Subcutaneous abdominal adipose tissue (tissue), 5 donors: ENCODE results near the gene CACNA1H.

Experiments used
- H3K27ac ChIP-seq: one replicate; pipeline ENCODE4 v1.7.0; 2013; ENCODE audit warnings: low read depth, mild to moderate bottlenecking, inconsistent platforms, low read length, moderate library complexity
- H3K27me3 ChIP-seq, 5 donors: one replicate each; pipeline ENCODE4 v1.7.0; 2013; ENCODE audit warnings: low read length in 5 of 5, inconsistent platforms in 1 of 5; ENCODE audit not compliant: control insufficient read depth in 5 of 5, insufficient read depth in 4 of 5
- H3K36me3 ChIP-seq, 5 donors: one replicate each; pipeline ENCODE4 v1.7.0; 2013; ENCODE audit warnings: low read length in 5 of 5; ENCODE audit not compliant: control insufficient read depth in 5 of 5, insufficient read depth in 5 of 5
- H3K4me1 ChIP-seq, 5 donors: one replicate each; pipeline ENCODE4 v1.7.0; 2013; ENCODE audit warnings: low read length in 5 of 5, mild to moderate bottlenecking in 3 of 5, moderate library complexity in 1 of 5; ENCODE audit not compliant: control insufficient read depth in 5 of 5, insufficient read depth in 5 of 5
- H3K4me3 ChIP-seq, 5 donors: one replicate each; pipeline ENCODE4 v1.7.0; 2013; ENCODE audit warnings: low read length in 5 of 5, low read depth in 1 of 5
- H3K9ac ChIP-seq, 5 donors: one replicate each; pipeline ENCODE4 v1.7.0; 2013; ENCODE audit warnings: low read length in 5 of 5, mild to moderate bottlenecking in 4 of 5, moderate library complexity in 3 of 5
- H3K9me3 ChIP-seq, 5 donors: one replicate each; pipeline ENCODE4 v1.7.0; 2013; ENCODE audit warnings: low read length in 5 of 5; ENCODE audit not compliant: control insufficient read depth in 5 of 5
- donor health status: healthy.
- donor health status: healthy.
- donor health status: healthy.
- donor health status: healthy.
- donor health status: healthy.

CACNA1H gene

DNA sequence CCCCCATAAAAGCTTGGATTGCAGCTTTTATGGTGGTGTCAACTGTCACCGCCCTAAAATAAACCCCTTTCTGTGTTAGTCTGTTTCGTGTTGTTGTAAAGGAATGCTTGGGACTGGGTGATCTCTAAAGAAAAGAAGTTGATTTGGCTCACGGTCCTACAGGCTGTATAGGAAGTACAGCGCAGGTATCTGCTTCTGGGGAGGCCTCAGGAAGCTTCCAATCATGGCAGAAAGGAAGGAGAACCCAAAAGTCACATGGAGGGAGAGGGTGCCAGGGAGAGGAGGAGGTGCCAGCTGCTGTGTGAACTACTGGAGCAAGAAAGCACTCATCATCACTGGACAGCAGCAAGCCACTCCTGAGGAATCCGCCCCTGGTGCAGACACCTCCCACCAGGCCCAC is 5.9 kb upstream of the CACNA1H start:
- no peak overlapping the region for H3K9ac ChIP-seq
- H3K9me3 ChIP-seq, result peaks cover 0 to 11% (median 4%) of the 10 kb centered on the region in 5 donors
- H3K27me3 ChIP-seq, result peaks cover 11 to 39% (median 24%) of the 10 kb centered on the region in 5 donors
- no peaks in the 10 kb centered on the region for H3K36me3 ChIP-seq
- H3K4me3 ChIP-seq, result no peak overlapping the region
- H3K4me1 ChIP-seq, result no peaks in the 10 kb centered on the region
- no peak overlapping the region for H3K27ac ChIP-seq

DNA sequence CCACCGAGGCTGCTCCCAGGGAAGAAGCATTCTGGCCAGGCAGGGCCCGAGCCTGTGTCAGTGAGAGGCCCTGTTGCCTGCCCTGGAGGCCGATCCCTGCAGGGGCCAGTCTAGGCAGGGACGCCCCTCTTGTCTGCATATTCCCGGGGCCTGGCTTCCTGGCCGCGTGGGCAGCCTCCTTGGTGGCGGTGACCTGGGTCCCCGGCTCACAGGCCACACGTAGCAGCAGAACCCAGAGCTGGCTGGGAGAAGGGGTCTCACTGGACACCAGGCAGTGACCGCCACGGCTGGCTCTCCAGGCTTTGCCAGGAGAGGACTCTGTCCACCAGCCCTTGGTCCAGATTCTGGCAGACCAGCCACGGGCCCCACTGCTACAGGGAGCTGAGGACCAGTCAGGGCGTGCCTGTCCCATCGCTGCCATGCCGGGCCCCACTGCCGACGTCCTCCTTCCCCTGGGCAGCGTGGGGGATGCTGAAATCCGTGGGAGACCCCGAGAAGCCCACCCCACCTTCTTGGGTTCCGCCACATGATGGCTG is 3.7 kb upstream of the CACNA1H start:
- H3K36me3 ChIP-seq, result no peaks in the 10 kb centered on the region
- H3K4me3 ChIP-seq, result no peak overlapping the region
- peaks cover 0 to 5% (median 1%) of the 10 kb centered on the region in 5 donors for H3K4me1 ChIP-seq
- H3K9ac ChIP-seq, result no peak overlapping the region
- H3K27ac ChIP-seq, result no peak overlapping the region
- H3K27me3 ChIP-seq, result peaks cover 5 to 35% (median 20%) of the 10 kb centered on the region in 5 donors
- H3K9me3 ChIP-seq, result peaks cover 0 to 11% (median 4%) of the 10 kb centered on the region in 5 donors

DNA sequence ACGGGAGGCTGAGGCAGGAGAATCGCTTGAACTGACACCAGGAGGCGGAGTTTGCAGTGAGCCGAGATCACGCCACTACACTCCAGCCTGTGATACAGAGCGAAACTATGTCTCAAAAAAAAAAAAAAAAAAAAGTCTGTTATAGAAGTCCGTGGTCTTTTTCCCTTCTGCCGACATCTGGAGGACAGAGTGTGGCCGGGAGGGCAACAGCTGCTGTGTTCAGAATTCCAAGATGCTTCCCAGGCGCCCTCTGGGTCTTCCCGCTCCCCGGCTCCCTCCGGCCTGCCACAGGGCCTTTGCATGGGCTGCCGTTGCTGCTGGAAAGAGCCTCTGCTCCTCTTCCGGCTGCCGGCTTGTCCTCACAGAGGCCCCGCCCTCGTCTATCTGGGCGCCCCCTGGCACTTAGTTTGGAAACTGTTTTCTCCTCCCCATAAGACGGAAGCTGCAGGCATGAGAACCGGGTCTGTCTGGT is 2.4 kb upstream of the CACNA1H start:
- Histone ChIP-seq H3K9me3 (peaks cover 0 to 11% (median 4%) of the 10 kb centered on the region in 5 donors), H3K27ac (no peak overlapping the region), H3K27me3 (peaks cover 14 to 42% (median 33%) of the 10 kb centered on the region in 5 donors), H3K4me3 (no peak overlapping the region), H3K4me1 (peaks cover 0 to 10% (median 7%) of the 10 kb centered on the region in 5 donors), H3K9ac (no peak overlapping the region), H3K36me3 (no peaks in the 10 kb centered on the region)

DNA sequence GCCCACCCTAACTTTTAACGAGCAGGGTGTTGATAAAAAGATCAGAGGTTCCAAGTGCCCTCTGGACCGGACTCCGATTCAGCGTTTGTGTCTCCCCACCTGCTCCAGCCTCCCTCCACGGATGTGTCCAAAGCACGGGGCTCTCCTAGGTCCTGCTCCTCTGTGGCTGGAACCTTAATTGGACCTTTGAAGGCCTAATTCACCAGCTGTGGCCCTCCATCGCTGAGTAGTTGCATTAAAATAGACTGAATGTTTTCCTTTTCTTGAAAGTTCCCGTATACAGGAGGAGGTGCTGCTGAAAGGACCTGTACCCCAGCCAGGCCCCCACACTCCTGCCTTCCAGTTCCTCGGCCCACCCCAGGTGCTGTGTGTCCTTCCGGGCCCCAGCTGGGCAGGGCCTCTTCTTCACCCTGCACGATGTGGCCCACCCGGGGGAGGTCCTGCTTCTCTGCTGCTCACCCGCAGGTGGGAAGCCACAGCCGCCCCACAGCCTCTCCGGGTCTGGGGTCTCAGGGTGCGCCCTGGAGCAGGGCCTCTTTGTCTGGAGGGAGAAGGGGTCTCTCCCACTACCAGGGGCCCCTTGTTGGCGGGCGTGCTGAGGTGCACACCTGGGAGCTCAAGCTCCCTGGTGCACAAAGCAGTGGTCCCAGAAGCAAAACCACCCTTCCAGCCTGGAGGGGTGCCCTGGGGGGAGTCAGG is 1.3 kb upstream of the CACNA1H start:
- Histone ChIP-seq H3K9me3 (peaks cover 0 to 11% (median 4%) of the 10 kb centered on the region in 5 donors), H3K4me1 (peaks cover 0 to 10% (median 7%) of the 10 kb centered on the region in 5 donors), H3K36me3 (no peaks in the 10 kb centered on the region), H3K27ac (no peak overlapping the region), H3K4me3 (no peak overlapping the region), H3K27me3 (peaks cover 21 to 52% (median 40%) of the 10 kb centered on the region in 5 donors), H3K9ac (no peak overlapping the region)

DNA sequence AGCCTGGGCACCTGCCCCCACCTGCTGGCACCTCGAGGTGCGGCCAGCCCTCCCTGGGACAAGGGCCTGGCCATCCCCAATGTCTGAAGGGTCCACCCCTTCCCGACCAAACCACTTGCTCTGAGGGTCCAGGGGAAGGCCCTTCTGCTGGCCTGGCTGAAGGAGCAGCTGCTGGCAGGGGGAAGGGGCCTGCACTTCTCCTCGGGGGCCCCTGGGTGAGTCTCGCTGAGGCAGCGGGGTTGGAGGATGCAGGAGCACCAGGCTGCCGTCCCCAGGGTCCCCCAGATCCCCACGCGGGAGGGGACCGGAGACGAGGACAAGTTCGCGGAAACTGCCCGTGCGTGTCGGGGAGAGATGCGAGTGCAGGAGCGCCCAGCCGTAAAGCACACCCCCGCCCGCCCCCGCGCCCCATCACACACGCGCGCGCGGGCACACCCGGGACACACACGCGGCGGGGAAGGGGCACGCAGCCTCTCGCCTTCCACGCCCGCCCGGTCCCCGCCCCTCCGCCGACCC is 725 bp upstream of the CACNA1H start:
- H3K4me3 ChIP-seq, result no peak overlapping the region
- no peak overlapping the region for H3K9ac ChIP-seq
- no peaks in the 10 kb centered on the region for H3K36me3 ChIP-seq
- no peak overlapping the region for H3K27ac ChIP-seq
- peaks cover 25 to 54% (median 40%) of the 10 kb centered on the region in 5 donors for H3K27me3 ChIP-seq
- peaks cover 0 to 5% (median 1%) of the 10 kb centered on the region in 5 donors for H3K9me3 ChIP-seq
- H3K4me1 ChIP-seq, result peaks cover 0 to 10% (median 7%) of the 10 kb centered on the region in 5 donors

DNA sequence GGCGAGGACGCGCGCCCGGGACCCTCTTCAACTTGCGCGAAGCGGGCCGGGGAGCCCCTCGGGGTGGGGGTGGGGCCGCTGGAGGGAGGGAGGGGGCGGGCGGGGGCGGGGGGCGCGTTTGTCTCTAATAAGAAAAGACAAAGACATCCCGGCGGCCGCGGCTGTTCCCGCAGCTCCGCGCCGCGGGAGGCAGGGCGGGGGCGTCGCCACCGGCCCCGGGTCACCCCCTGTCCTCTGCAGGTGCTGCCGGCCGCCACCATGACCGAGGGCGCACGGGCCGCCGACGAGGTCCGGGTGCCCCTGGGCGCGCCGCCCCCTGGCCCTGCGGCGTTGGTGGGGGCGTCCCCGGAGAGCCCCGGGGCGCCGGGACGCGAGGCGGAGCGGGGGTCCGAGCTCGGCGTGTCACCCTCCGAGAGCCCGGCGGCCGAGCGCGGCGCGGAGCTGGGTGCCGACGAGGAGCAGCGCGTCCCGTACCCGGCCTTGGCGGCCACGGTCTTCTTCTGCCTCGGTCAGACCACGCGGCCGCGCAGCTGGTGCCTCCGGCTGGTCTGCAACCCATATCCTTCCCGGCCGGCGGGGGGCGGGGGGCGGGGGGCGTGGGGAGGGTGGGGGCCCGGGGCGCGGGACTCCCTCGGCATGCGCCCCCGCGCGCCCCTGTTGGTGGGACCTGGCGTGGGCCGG is 714 bp downstream of the CACNA1H start:
- H3K4me3 ChIP-seq, result no peak overlapping the region
- H3K36me3 ChIP-seq, result no peaks in the 10 kb centered on the region
- H3K27me3 ChIP-seq, result peaks cover 30 to 64% (median 50%) of the 10 kb centered on the region in 5 donors
- no peaks in the 10 kb centered on the region for H3K9me3 ChIP-seq
- no peak overlapping the region for H3K9ac ChIP-seq
- H3K27ac ChIP-seq, result no peak overlapping the region
- H3K4me1 ChIP-seq, result peaks cover 0 to 10% (median 7%) of the 10 kb centered on the region in 5 donors

DNA sequence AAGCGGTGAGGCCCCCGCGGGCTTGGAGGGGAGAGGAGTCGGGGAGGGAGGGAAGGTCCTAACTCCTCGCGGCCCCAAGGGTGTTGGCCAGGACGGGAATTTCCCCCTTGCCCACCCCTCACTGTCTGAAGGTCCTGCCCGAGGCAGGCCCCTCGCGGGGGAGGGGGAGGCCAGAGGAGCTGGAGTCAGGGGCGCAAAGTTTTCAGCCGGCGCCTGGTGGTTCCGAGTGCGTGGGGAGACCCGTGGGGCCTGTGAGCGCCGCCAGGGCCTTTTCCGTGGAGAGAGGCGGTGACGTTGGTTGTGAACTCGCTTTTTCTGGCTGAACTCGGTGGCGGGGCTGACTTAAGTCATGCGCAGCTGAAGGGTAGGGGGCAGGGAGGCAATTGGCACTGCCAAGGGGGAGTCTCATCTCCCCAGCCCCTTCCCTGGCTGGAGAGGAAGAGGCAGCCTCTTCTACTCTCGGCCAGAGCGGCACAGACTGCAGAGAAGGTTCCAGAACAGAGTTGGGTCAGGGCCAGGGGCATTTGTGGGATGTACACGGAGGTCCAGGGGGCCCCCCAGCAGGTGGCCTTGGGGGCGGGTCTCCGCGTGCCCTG is 1.5 kb downstream of the CACNA1H start:
- Histone ChIP-seq H3K9me3 (no peaks in the 10 kb centered on the region), H3K4me3 (no peak overlapping the region), H3K27ac (no peak overlapping the region), H3K4me1 (peaks cover 0 to 10% (median 7%) of the 10 kb centered on the region in 5 donors), H3K27me3 (peaks cover 34 to 71% (median 56%) of the 10 kb centered on the region in 5 donors), H3K9ac (no peak overlapping the region), H3K36me3 (no peaks in the 10 kb centered on the region)

DNA sequence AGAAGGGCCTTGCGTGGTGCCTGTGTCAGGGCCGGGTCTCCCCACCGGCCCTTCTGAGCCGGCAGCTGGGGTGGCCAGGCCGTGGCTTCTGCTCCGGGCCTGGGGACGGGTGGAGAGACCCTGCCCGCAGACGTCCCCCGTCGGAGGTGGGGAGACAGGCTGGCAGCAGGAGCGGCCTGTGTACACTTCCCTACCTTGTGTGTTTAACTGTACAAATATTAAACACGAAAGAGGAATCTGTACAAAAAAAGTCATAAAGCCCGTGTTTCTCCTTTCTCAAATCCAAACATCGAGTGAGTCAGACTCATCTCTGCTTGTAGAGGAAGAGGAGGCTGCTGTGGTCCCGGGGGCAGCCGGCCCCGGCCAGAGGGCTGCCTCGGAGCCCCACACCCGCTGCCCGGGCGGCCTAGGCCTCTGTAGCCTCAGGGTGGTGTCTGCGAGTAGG is 2.0 kb downstream of the CACNA1H start:
- no peak overlapping the region for H3K4me3 ChIP-seq
- H3K9ac ChIP-seq, result no peak overlapping the region
- no peak overlapping the region for H3K27ac ChIP-seq
- H3K4me1 ChIP-seq, result peaks cover 0 to 10% (median 7%) of the 10 kb centered on the region in 5 donors
- no peaks in the 10 kb centered on the region for H3K9me3 ChIP-seq
- H3K27me3 ChIP-seq, result peaks cover 39 to 74% (median 59%) of the 10 kb centered on the region in 5 donors
- no peaks in the 10 kb centered on the region for H3K36me3 ChIP-seq

DNA sequence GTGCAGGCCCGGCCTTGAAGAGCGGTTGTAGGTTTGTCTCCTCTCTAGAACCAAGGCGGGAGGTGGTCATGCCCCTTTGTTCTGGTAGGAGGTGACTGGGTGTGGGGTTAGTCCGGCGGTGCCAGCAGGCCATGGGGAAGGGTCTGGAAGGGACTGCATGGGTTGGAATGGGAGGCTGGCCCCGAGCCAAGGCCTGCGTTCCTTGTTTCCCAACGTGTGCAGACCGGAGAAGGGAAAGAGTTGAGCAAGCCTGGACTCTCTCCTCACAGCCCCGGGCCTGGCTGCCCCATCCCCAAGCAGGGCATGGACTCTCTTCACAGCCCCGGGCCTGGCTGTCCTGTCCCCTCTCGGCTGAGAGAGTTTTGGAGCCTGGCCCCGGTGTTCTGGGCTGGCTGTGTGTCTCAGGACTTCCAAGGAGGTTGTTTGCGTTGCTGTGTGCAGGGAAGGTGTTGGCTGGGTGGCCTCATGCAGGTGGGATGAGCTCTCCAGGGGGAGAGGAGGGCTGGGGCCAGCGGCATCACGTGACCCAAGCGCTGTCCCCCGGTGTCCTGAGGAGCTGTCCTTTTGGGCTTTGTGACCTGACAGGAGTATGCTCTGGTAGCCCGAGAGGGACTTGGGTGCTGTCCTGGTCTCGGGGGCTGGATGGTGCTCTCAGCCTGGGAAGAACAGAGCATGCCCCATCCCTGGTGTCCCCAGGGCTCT is 2.6 kb downstream of the CACNA1H start:
- H3K9ac ChIP-seq, result no peak overlapping the region
- no peaks in the 10 kb centered on the region for H3K36me3 ChIP-seq
- peaks cover 0 to 10% (median 7%) of the 10 kb centered on the region in 5 donors for H3K4me1 ChIP-seq
- H3K9me3 ChIP-seq, result no peaks in the 10 kb centered on the region
- H3K27ac ChIP-seq, result no peak overlapping the region
- no peak overlapping the region for H3K4me3 ChIP-seq
- peaks cover 43 to 78% (median 63%) of the 10 kb centered on the region in 5 donors for H3K27me3 ChIP-seq
